ENCODE results near the gene NFIX.

GRCh38 chr19:12997967-12998940 is 3.0 kb downstream of the NFIX start:
- no peak for TF ChIP-seq CTCF (IDR thresholded peaks at IDR 0.05)
- TF ChIP-seq EP300 (IDR thresholded peaks at IDR 0.05): no peak
